Prostate gland (tissue), 2 donors: Measurements from ENCODE around the gene DES. TPM values are rescaled to one million over a fixed set of nuclear protein-coding genes. Genes with fewer than 3 reads are reported as not detected.
A peak's percentile ranks its signal among the peaks of the same experiment; 100 is the strongest.

Source experiments
- DNase-seq: peaks from one replicate; pipeline ENCODE4 v3.0.0-alpha.2; 2019; ENCODE audit warnings: low spot score
- H3K27ac ChIP-seq, 2 donors: fragments of 200-600 bp; sonication (generic); 2 replicates each; pipeline ENCODE4 v1.5.1; 2017 to 2019
- H3K27me3 ChIP-seq: fragments of 200-600 bp; sonication (generic); replicated peaks from 2 replicates; pipeline ENCODE4 v1.5.1; 2019; ENCODE audit not compliant: insufficient read depth
- H3K36me3 ChIP-seq, 2 donors: fragments of 200-600 bp; sonication (generic); 1 replicate in 1 of 2; 2 replicates in 1 of 2; pipeline versions ENCODE4 v1.5.1 to v1.8.1; 2017 to 2019
- H3K4me1 ChIP-seq: fragments of 200-600 bp; sonication (generic); replicated peaks from 2 replicates; pipeline ENCODE4 v1.5.1; 2019
- H3K4me3 ChIP-seq, 2 donors: fragments of 200-600 bp; sonication (generic); 2 replicates each; pipeline ENCODE4 v1.5.1; 2017 to 2019
- H3K9me3 ChIP-seq: fragments of 200-600 bp; sonication (generic); 2 replicates; pipeline ENCODE4 v1.5.1; 2017
- POLR2A ChIP-seq: fragments of 450-650 bp; IDR thresholded peaks from one replicate; pipeline ENCODE4 v1.6.1; 2016; ENCODE audit warnings: antibody characterized with exemption, mild to moderate bottlenecking
- POLR2AphosphoS5 ChIP-seq: sonication (generic); formaldehyde crosslinking; IDR thresholded peaks from one replicate; pipeline ENCODE4 v1.6.1; 2017; ENCODE audit warnings: antibody characterized with exemption
- WGBS: methylation state at CpG from one replicate; pipeline ENCODE4 v1.1.5; 2018; 5-methylcytosine and 5-hydroxymethylcytosine counted together
- intact Hi-C: fragments of 100-400 bp; cut with DNase I; formaldehyde crosslinking; loops from one replicate; pipeline ENCODE4 v1.14.2; 2022
- total RNA-seq, 2 donors: library from RNA; depleted of rRNA; stranded (reverse); fragments of >200 nt; gene quantifications; one replicate each; pipeline ENCODE4 v1.1.0, GENCODE V29; 2016
- TF ChIP-seq, protein P1 (sequence below), 4 experiments: fragments of 200-600 bp in 2 of 4; fragments of 450-650 bp in 2 of 4; sonication (generic) in 2 of 4; IDR thresholded peaks; 1 replicate in 3 of 4; 2 replicates in 1 of 4; pipeline ENCODE4 v1.5.1; 2016 to 2019; ENCODE audit warnings: antibody characterized with exemption in 4 of 4, mild to moderate bottlenecking in 2 of 4, moderate library complexity in 2 of 4

DES gene
- total RNA-seq, 2 donors from 2014 or later, result 1,584 to 1,742 TPM

DNA sequence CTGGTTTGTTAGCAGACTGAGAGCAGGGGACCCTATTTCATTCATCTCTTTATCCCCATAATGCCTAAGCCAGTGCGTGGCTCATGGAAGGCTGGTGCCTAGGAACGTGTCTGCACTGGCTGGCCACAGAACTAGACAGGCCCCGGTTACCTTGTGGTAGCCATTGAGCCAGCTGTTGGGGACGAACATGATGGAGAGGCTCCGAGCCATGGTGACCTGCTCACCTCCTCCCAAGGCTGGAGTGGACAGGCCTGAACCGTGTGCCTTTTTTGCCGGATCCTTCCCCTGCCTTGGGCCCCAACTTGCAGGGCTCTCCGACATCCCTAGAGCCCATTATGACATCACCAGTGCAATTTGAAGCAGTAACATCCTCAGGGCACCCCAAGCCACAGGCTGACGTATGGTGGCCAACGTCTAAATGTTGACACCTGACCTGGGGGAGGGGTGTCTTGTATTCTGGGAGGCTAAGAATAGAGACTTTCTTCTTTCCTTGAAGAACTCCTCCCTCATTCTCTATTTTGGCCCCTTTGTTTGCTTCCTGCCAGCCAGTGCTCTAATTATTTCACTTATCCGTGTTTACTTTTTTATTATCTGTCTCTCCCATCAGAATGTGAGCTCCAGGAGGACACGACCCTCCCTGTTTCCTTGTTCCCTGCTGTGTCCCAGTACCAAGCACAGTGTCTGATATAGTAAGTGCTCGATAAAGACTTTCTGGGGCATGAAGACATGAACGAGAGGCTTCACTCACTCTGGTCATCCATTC is 18.3 kb upstream of the DES start:
- H3K36me3 ChIP-seq, result no peaks in the 10 kb centered on the region
- H3K9me3 ChIP-seq, result no peaks in the 10 kb centered on the region
- DNase-seq, result no peak
- TF ChIP-seq POLR2A, result no peak
- no peak for TF ChIP-seq POLR2AphosphoS5
- TF ChIP-seq, protein P1, sequence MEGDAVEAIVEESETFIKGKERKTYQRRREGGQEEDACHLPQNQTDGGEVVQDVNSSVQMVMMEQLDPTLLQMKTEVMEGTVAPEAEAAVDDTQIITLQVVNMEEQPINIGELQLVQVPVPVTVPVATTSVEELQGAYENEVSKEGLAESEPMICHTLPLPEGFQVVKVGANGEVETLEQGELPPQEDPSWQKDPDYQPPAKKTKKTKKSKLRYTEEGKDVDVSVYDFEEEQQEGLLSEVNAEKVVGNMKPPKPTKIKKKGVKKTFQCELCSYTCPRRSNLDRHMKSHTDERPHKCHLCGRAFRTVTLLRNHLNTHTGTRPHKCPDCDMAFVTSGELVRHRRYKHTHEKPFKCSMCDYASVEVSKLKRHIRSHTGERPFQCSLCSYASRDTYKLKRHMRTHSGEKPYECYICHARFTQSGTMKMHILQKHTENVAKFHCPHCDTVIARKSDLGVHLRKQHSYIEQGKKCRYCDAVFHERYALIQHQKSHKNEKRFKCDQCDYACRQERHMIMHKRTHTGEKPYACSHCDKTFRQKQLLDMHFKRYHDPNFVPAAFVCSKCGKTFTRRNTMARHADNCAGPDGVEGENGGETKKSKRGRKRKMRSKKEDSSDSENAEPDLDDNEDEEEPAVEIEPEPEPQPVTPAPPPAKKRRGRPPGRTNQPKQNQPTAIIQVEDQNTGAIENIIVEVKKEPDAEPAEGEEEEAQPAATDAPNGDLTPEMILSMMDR (IDR thresholded peaks at IDR 0.05), result no peak
- intact Hi-C loops, result loop anchor here (5.0 to 10.0 kb wide), 3 partner anchors 122 to 295 kb away; no protein-coding TSS in a partner anchor
- no peak overlapping the region for H3K4me3 ChIP-seq
- H3K27ac ChIP-seq, result peak overlapping the region in 1 of 2 donors; percentile 3
- H3K4me1 ChIP-seq, result peaks cover 3% of the 10 kb centered on the region
- 60% methylated on average over 14 of the region's 14 CpGs for WGBS
- no peaks in the 10 kb centered on the region for H3K27me3 ChIP-seq

DNA sequence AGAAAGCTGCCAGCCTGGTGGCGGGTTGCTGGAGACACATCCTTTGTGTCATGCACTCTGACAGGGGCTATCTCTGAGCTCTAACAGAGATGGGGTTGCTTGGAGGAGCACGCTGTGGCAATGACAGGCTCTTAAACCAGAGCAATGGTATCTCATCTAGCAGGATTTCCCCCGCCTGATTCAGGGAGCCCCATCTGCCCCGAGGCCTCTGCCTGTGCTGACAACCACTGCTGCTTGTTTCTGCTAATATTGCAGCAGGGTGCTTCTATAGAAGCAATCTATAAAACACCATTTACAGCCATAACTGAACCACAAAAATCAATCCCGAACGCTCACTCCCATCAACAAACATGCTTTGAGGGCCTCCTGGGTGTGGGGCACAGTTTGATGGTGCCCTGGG is 17.6 kb upstream of the DES start:
- no peak overlapping the region for H3K27ac ChIP-seq
- intact Hi-C loops, result loop anchor here (5.0 kb wide), 1 partner anchor 122 kb away; no protein-coding TSS in a partner anchor
- peaks cover 3% of the 10 kb centered on the region for H3K4me1 ChIP-seq
- TF ChIP-seq POLR2A, result no peak
- TF ChIP-seq, protein P1 (IDR thresholded peaks at IDR 0.05), result no peak
- TF ChIP-seq POLR2AphosphoS5, result no peak
- no peak for DNase-seq
- no peaks in the 10 kb centered on the region for H3K27me3 ChIP-seq
- no peak overlapping the region for H3K4me3 ChIP-seq
- H3K36me3 ChIP-seq, result no peaks in the 10 kb centered on the region
- H3K9me3 ChIP-seq, result no peaks in the 10 kb centered on the region
- 42% methylated on average over 6 of the region's 6 CpGs for WGBS

DNA sequence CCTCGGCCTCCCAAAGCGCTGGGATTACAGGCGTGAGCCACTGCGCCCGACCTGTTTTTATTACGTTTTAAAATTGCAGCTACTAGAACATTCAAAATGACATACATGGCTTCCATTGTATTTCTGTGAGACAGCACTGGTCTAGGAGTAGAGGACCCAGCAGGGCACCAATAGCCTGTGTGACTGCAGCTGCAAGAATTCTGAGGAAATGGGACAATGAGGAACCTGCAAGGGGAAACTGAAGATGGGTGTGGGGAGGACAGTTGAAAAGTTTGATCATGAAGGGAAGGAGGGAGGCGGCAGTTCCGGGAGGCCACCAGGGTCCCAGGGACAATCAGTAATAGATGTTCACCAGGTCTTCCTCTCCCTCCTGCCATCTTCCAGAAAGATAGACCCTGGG is 16.6 kb upstream of the DES start:
- TF ChIP-seq POLR2A (no peak), POLR2AphosphoS5 (no peak)
- TF ChIP-seq, protein P1 (IDR thresholded peaks at IDR 0.05), result no peak
- Histone ChIP-seq H3K36me3 (no peaks in the 10 kb centered on the region), H3K4me3 (no peak overlapping the region), H3K27me3 (no peaks in the 10 kb centered on the region), H3K27ac (no peak overlapping the region), H3K4me1 (peaks cover 3% of the 10 kb centered on the region), H3K9me3 (no peaks in the 10 kb centered on the region)
- 92% methylated on average over 8 of the region's 8 CpGs for WGBS
- no peak for DNase-seq
- intact Hi-C loops, result loop anchor here (5.0 kb wide), 1 partner anchor 121 kb away; no protein-coding TSS in a partner anchor

DNA sequence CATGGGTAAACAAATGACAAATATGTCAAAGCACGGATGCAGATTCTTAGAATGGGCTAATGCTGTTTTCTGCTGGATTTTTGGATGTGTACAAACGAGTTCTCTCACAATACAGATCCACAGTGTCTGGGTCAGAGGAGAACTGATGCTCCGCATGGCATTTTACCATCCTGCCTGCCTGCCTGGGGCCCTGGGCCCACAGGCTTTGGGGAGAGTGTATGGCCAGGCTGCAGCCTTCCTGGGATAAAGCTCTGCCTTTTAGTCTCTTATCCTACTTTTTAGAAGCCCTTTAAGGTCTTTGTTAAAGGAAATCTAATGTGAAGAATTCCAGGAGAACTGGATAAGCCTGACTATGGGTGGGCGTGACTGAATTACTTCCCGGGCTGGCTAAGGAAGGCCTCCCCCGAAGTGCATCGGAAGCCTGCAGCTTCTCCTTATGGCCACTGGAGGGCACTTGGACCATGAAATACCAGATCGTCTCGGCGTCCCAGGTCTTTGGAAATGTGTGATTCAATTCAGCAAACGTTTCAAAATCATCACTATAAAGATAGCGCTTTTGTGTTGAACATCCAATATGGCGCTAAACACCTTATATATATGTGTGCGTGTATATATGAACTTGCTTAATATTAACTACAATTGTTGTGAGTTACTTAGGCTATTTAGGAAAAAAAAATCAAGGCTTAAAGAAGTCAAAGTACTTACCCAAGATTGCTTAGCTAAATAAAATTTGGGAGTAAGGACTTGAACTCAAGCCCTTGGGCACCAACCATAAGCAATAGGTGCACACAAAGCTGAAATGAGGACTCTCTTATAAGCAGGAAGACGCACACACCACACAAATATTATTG is 15.3 kb upstream of the DES start:
- Histone ChIP-seq H3K4me3 (no peak overlapping the region), H3K27me3 (no peaks in the 10 kb centered on the region), H3K27ac (no peak overlapping the region), H3K9me3 (no peaks in the 10 kb centered on the region), H3K4me1 (peaks cover 3% of the 10 kb centered on the region), H3K36me3 (no peaks in the 10 kb centered on the region)
- peak; percentile 66 for DNase-seq
- TF ChIP-seq POLR2A (no peak), POLR2AphosphoS5 (peak; percentile 53)
- TF ChIP-seq, protein P1 (IDR thresholded peaks at IDR 0.05), result peak; percentile 56 to 91 (median 84)
- intact Hi-C loops, result loop anchor here (5.0 kb wide), 1 partner anchor 119 kb away; no protein-coding TSS in a partner anchor
- 20% methylated on average over 15 of the region's 15 CpGs for WGBS
